ENCODE data around the gene ATXN1L.
"Not testable (repeated sequence)": the region's sequence is repeated elsewhere in the genome, so short reads cannot be mapped to it uniquely, and the experiment has no call there.

Gene ATXN1L

DNA sequence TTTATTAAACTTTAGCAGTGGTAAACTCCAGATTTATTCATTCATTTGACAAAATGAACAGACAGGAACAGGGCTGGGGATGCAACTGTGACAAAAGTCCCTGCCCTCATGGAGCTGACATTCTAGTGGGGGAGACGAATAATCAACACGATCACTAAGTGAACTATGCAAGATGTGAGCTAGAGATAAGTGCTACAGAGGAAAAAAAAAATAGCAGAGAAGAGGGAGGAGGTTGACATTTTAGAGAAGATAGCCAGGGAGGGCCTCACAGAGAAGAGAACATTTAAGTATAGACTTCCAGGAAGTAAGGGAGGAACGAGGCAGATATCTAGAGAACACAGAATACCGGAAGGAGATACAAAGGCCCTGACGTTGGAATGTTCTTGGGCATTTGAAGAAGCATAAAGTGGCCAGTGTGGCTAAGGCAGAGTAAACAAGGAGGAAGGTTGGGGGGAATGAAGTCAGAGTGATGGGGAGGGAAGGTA is 19.2 kb upstream of the ATXN1L start:
- TF ChIP-seq, protein P1, sequence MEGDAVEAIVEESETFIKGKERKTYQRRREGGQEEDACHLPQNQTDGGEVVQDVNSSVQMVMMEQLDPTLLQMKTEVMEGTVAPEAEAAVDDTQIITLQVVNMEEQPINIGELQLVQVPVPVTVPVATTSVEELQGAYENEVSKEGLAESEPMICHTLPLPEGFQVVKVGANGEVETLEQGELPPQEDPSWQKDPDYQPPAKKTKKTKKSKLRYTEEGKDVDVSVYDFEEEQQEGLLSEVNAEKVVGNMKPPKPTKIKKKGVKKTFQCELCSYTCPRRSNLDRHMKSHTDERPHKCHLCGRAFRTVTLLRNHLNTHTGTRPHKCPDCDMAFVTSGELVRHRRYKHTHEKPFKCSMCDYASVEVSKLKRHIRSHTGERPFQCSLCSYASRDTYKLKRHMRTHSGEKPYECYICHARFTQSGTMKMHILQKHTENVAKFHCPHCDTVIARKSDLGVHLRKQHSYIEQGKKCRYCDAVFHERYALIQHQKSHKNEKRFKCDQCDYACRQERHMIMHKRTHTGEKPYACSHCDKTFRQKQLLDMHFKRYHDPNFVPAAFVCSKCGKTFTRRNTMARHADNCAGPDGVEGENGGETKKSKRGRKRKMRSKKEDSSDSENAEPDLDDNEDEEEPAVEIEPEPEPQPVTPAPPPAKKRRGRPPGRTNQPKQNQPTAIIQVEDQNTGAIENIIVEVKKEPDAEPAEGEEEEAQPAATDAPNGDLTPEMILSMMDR (IDR thresholded peaks at IDR 0.05; ENCODE audit: extremely low read depth, missing control alignments): no peak
- DNase-seq (ENCODE audit: low spot score): no peak

DNA sequence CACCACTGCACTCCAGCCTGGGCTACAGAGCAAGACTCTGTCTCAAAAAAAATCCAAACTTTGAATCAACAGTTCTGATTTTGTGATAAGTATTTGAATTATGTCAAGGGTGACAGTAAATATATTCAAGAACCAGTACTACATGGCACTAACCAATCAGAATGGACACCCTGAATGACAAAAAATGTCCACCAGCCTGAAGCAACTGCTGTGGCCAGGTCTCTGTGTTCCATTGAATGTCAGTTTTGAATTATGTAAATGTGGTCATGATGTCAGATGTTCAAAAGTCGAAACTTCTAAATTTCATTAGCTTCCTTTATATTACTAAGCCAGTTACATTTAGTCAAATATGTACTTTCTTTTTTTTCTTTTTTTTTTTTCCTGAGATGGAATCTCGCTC is 15.4 kb upstream of the ATXN1L start:
- TF ChIP-seq, protein P1 (IDR thresholded peaks at IDR 0.05; ENCODE audit: extremely low read depth, missing control alignments): no peak
- DNase-seq (ENCODE audit: low spot score): no peak

DNA sequence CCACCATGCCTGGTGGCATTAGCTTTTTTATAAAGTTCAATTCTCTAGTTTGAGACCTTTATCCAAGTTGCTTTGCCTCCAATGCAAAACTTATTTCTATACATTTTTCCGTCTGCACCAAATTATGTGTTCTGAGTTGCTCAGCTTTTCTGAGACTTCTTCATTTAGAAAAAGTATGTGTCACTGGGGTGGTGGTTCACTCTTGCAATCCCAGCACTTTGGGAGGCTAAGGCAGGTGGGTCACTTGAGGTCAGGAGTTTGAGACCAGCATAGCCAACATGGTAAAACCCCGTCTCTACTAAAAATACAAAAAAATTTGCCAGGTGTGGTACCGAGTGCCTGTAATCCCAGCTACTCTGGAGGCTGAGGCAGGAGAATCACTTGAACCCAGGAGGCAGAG is 14.1 kb upstream of the ATXN1L start:
- not testable (repeated sequence) for DNase-seq (ENCODE audit: low spot score)

DNA sequence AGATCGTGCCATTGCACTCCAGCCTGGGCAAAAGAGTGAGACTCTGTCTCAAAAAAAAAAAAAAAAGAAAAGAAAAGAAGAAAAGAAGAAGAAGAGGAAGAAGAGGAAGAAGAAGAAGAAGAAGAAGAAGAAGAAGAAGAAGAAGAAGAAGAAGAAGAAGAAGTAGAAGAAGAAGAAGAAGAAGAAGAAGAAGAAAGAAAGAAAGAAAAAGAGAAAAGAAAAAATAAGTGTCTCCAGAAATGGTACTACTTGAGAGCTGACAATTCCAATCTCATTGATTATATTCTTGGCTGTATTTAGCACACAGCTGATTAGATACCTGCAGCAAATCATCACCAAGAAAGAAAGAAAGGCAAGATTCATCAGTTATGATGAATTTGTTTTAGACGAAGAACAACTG is 13.7 kb upstream of the ATXN1L start:
- DNase-seq (ENCODE audit: low spot score): not testable (repeated sequence)

DNA sequence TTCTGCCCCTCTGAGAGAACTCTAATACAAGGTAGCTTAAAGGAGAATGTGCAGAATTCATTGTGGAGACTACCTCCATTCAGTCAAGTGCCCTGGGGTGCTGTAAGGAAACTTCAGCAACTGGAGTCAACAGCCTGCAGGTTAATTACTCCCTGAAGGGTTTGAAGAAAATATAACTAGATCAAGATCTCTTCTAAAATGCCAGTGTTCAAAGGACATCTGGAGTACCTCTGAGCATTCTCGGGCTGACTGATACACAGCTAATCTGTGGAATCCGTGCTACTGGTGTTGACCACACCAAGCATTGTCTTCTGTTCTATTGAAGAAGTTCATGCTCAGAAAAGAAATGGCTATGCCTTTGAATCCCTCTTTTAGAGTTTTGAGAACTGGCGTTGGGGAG is 11.5 kb upstream of the ATXN1L start:
- TF ChIP-seq, protein P1 (IDR thresholded peaks at IDR 0.05; ENCODE audit: extremely low read depth, missing control alignments): no peak
- no peak for DNase-seq (ENCODE audit: low spot score)

DNA sequence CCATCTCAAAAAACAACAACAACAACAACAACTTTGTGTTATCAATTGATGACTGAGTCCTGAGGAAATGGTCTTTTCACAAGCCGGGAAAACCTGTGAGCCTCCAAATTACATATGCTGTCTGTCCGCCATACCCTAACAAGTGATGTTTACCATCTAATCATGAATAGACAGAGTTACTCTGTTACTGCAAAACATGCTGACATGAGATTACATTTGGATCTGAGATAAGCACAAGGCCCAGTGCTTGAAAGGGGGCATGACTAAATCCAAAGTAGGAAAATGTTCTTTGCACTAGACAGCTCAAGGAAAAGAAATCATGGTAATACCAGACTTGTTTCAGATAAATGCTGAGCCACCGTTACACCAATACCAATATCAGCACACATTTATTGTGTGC is 8.6 kb upstream of the ATXN1L start:
- DNase-seq (ENCODE audit: low spot score): no peak
- TF ChIP-seq, protein P1 (IDR thresholded peaks at IDR 0.05; ENCODE audit: extremely low read depth, missing control alignments): no peak

DNA sequence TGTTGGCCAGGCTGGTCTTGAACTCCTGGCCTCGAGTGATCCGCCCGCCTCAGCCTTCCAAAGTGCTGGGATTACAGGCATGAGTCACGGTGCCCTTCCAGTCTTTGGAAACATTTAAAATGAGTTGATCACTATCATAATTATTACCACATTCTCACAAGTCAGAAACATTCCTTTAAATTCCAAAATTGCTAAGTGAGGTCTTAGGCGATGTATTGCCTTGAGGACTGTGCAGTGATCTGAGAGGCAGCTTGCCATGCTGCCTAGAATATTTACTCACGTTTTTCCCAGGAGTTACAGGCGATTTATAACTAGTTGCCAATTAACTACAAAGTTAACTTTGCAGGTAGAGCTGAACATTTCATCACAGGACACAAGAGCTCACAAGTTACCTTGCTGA is 5.7 kb upstream of the ATXN1L start:
- TF ChIP-seq, protein P1 (IDR thresholded peaks at IDR 0.05; ENCODE audit: extremely low read depth, missing control alignments): no peak
- no peak for DNase-seq (ENCODE audit: low spot score)

DNA sequence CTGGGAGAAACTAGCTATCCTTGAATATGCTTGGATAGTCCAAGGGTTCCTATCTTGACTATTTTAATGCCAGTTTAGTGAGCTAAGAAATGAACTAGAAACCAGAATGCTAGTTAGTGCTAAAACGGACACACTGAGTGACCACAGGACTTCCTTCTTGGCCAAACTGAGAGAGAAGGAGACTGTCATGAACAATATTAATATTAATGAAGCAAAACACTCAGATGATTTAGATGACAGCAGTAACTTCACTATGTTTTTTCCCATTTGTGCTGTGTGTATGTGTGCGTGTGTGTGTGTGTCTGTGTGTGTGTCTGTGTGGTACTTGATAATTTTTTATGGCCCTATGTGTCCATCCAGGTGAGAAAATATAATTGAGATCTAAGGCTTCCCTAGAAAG is 2.2 kb upstream of the ATXN1L start:
- TF ChIP-seq, protein P1 (IDR thresholded peaks at IDR 0.05; ENCODE audit: extremely low read depth, missing control alignments): no peak
- DNase-seq (ENCODE audit: low spot score): no peak

DNA sequence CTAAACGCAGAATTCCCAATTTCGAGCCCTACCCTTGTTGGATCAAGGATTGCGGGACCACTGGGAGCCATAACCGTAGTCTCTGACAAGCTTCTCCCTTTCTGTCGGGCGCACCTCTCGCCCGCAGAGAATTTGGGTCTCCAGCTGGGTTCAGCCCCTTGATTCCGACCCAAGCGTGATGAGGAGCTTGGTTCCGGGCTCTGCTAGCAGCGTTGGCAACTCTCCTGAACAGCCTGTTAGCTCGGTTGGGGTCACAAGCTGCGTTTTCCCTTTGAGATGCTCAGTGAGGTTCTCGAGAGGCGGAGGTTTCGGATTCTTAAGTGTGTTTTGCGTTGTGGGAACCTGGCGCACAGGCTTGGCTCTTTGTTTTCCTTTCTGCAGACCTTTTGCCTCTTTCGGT is 655 bp downstream of the ATXN1L start:
- TF ChIP-seq, protein P1 (IDR thresholded peaks at IDR 0.05; ENCODE audit: extremely low read depth, missing control alignments): no peak
- no peak for DNase-seq (ENCODE audit: low spot score)

Measured in GM20000 (cell line).